NCI-H1092 (cell line): ENCODE data around the gene SDHAF1.
A peak's percentile ranks its signal among the peaks of the same experiment; 100 is the strongest.
"Not testable (repeated sequence)": the region's sequence is repeated elsewhere in the genome, so short reads cannot be mapped to it uniquely, and the experiment has no call there.

Source experiments
- DNase-seq: peaks from one replicate; lab custom pipeline; 2025; lab: John Stamatoyannopoulos, UW

Gene SDHAF1

DNA sequence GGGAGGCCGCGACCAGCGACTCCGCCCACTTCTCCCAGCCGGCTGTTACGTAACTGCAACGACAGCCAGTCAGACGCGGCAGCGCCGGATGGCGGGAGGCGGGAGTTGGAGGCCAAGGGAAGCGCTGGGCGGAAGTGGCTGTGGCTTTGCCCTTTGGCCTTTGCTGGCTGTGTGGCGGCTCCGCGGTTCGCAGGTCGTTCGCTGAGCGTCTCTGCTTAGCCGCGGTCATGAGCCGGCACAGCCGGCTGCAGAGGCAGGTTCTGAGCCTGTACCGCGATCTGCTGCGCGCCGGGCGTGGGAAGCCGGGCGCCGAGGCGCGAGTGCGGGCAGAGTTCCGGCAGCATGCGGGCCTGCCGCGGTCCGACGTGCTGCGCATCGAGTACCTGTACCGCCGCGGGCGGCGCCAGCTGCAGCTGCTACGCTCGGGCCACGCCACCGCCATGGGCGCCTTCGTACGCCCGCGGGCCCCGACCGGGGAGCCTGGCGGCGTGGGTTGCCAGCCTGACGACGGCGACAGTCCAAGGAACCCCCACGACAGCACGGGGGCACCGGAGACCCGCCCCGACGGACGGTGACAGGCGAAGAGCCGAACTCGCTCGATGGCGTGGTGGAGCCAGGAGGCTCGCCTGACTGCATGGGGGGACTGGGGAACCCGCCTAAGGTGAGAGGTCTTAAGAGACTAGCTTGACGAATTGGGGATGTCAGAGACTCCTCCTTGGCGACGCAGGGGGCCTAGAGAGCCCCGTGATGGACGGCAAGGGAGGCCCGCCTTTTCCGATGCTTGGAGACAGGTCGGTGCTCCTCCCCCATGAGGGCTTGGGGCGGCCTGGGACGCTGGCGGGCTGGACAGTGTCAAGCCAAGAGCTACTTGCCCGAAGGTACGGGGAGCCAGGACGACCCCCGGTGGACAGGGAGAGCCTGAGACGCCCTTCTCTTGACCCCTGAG lies at the start of gene SDHAF1:
TSS of gene SDHAF1 (plus strand) at position 141 of the 946 bp plus-strand sequence. CDS start at position 228, 87 bp downstream.
- peak; percentile 85 for DNase-seq

DNA sequence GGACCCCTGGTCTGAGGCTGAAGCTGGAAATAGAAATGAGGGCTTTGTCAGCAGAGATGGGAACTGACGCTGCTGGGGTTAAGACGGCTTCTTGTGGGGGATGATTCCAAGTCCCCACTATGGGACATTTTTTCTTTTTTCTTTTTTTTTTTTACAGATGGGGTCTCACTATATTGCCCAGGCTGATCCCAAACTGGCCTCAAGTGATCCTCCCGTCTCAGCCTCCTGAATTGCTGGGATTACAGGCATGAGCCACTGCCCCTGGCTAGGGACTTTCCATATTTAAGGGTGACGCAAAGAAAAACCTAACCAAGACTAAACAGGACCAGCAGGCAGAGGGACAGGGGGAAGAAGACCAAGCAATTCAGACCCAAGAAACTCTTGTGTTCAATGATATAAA lies 48.8 kb upstream of the SDHAF1 start:
- DNase-seq = no peak

GRCh38 chr19:35949131-35949530 lies 45.9 kb upstream of the SDHAF1 start:
- DNase-seq = no peak

DNA sequence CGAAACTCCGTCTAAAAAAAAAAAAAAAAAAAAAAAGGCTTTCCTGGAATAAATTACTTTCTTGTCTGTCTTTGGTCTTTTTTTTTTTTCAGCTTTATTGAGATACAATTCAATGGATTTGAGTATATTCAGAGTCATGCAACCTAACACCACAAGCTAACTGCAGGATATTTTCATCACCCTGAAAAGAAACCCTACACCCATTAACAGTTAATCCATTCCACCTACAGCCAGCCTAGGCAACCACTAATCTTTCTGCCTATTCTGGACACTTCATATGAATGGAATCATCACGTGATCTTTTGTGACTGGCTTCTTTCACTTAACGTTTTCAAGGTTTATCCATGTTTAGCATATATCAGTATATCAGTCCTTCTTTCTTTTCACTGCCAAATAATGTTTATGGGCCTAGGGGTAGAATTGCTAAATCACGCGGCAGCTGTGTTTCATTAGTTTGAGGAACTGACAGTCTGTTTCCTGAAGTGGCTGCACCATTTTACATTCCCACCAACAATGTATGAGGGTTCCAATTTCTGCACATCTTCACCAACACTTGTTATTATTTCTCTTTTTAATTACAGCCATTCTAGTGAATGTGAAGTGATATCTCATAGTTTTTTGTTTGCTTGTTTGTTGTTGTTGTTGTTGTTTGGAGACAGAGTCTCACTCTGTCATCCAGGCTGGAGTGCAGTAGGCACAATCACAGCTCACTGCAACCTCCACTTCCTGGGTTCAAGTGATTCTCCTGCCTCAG lies 38.9 kb upstream of the SDHAF1 start:
- DNase-seq = no peak

DNA sequence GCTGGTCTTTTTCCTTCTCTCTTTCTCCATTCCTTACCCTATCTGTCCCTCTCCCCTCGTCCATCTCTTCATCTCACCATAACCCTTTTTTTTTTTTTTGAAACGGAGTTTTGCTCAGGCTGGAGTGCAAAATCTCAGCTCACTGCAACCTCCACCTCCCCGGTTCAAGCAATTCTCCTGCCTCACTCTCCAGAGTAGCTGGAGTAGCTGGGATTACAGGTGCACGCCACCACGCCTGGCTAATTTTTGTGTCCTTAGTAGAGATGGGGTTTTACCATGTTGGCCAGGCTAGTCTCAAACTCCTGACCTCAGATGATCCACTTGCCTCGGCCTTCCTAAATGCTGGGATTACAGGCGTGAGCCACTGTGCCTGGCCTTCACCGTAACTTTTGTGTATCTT lies 37.6 kb upstream of the SDHAF1 start:
- not testable (repeated sequence) for DNase-seq

DNA sequence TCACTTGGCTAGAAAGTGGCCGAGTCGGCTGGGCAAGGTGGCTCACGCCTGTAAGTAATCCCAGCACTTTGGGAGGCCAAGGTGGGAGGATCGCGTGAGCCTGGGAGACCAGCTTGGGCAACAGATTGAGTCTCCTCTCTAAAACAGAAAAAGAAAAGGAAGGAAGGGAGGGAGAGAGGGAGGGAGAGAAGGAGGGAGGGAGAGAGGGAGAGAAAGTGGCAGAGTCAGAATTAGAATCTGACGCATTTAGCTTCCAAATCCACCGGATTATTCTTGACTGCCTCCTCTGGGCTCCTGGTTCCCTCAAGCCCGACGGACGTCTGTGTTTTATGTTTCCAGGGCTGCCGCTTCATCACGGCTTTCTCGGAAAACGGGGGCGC lies 36.3 kb upstream of the SDHAF1 start:
- no peak for DNase-seq

DNA sequence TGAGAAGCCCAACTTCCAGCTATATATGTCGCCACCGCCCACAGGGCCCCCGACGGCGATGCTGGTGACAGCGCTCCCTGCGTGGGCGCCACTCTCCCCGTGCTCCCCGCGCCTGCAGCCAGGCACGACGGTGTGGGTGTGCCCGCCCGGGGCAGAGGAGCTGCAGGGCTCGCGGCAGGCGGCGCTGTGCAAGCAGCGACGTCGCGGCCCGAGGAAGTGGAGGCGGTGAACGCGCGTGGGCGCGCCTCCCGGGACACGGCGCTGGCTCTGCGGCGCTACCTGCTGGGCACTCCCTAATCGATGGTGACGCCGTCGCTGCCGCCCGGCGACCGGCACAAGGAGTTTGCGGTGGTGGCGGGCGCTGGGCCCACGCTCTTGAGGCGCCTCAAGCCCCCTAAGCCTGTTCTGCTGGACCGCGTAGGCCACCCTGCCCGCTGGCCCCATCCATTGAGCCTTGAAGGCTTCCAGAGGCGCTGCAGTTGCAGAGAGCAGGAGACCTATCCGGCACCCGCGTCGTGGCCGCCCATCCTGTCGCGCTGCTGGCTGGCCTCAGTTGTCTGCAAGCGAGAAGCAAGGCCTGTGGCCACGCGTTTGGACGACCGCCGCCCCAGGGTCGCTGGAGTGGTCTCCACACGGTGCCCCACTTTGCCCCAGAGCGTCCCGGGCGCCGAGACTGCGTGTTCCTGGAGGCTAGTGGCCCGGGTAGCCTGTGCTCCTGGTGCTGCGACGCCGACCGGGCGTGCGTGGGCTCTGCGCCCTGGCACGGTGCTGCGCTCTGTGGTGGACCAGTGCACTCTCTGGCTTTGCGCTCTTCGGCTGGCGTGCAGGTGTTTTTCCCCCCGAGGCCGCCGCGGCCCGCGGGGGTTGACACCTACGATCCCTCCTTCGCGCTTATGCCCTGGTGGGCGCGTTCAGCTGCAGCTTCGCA lies 35.7 kb upstream of the SDHAF1 start:
- no peak for DNase-seq

DNA sequence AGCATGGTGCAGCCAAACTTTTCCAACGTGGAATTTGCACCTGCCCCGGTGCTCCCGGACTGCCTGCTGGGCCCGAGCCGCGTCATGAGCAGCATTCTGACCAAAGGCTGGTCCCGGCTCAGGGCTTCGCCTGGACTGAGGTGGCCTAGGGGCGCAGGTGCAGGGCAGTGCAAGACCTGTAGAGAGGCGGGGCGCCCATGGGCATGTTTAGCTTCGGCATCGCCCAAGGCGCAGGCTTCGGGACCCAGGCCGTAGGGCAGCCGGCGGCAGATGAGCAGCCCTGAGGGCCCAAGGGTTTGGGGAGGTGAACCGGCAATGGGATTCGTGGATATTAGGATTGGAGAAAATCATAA lies 35.0 kb upstream of the SDHAF1 start:
- no peak for DNase-seq

GRCh38 chr19:35960432-35960972 lies 34.5 kb upstream of the SDHAF1 start:
- no peak for DNase-seq

DNA sequence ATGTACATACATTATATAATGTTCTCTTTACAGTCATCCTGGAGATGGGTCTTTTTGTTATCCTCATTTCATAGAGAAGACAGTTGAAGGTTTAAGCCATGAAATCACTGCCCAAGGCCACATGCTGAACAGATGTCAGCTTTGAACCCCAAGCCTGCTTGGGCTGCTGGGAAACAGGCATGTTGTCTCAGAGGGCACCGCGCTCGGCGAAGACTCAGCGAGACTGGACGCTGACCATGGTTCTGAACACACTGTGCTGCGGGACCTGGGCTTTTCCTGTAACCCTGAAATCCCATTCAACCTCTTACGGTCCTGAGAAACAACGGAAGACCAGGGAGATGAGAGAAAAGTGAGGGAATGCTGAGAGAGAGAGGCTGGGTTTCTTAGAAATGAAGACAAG lies 31.5 kb upstream of the SDHAF1 start:
- DNase-seq = no peak

GRCh38 chr19:35966771-35967170 lies 28.2 kb upstream of the SDHAF1 start:
- DNase-seq = no peak

DNA sequence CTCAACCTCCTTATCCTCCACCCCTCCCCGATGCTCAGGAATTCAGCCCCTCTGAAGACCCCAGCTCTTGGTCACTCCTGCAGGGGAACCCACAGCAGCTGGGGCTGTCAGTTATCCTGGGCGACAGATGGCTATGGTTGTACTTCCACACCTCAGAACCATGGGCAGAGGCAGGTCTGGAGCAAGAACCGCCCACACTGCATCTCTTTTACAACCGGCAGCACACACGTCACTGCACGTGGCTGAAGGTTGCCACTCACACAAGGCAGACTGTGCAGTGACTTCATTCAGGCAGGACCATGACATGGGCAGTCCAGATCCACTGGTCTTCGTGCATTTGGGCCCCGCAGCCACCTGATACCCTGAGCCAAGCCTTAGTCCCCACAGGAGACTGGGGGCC lies 21.5 kb upstream of the SDHAF1 start:
- DNase-seq = no peak

- DNase-seq = no peak
Observed at GRCh38 chr19:35975608-35976214, 19.3 kb upstream of the SDHAF1 start.

DNA sequence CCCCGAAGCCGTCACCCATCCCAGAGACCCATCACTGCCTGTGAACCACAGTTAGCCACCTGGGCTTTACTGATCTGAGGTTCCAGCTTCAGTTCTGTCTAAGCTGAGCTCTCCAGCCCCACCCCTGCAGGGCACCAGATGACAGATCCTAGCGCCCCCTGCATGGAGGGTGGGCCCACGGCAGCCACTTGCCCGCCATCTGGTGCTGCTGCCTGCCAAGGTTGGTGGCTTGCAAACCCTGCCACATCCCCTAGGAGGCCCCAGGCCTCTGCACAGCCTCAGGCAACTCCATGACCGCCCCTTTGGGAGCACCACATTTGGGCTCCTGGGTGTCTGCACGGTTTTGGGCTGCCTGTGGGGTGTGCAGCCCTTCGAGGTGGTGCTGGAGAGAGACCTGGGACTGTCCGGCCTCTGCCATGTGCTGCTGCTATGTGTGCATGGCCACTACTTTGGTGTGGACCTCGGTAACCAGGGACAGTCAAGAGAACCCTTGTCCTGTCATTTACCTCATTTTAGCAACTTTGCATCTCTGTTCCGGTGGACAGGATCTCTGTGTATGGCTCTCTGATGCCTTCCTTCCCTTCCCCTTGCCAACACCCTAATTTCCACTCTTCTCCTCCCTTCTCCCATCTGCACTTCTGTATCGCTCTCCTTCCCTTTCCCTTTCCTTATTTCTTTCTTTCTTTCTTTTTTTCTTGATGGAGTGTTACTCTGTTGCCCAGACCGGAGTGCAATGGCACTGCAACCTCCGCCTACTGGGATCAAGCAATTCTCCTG lies 17.4 kb upstream of the SDHAF1 start:
- no peak for DNase-seq

- DNase-seq = no peak
Observed at GRCh38 chr19:35978271-35978670, 16.7 kb upstream of the SDHAF1 start.

DNA sequence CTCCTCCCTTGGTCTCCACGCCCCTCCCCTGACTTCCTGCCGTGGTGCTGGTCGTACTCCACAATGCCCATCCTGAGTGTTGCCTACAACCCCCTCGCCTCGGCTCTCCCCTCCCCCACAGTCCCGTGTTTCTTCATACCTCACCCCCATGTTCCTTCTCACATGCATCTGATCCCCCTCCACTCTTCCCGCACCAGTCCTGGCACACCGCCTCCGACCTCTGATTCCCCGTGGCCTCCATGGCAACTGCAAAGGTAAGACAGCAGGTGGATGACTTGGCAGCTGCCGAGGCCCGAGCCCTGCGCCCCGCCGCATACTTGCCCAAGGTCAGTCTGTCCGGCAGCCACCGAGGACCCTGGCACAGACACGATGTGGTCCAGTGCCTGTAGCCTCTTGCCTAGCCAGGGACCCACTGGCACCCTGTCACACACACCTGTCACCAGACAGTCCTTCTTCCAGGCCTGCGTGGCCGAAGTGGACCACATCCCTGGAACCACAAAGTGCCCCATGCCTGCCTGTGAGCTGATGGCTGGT lies 16.1 kb upstream of the SDHAF1 start:
- no peak for DNase-seq

GRCh38 chr19:35980997-35981396 lies 14.0 kb upstream of the SDHAF1 start:
- DNase-seq = not testable (repeated sequence)

- DNase-seq = no peak
Observed at GRCh38 chr19:35983177-35983576, 11.8 kb upstream of the SDHAF1 start.

DNA sequence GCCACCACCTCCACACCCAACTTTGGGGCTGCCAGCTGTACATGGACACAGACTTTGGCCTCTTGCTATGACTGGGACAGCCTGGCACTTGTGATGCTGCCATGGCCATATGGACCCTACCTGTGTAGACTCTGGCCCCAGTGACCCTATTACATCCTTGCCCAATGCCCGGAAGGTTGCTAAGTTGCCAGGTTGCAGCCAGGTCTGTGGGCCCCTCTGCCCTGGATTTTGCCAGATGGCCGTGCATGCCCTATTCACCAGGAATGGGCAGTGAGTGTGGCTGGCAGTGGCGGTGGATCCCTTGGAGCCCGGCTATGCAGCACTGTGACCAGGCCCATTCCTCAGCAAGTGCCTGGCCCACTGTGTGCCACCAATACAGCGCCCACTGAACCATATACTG lies 8.9 kb upstream of the SDHAF1 start:
- no peak for DNase-seq
